Stimulated activated CD8-positive, alpha-beta memory T cell treated with anti-CD3 and anti-CD28 coated beads, Interleukin-15, amount 100 ng/mL, for 4 hours (primary cell): ENCODE data around the gene CACNA1C.

Experiments
- DNase-seq, 2 donors: peaks; one replicate each; pipeline ENCODE4 v3.0.0-alpha.2; 2020; ENCODE audit warnings: low read depth in 2 of 2

Gene CACNA1C

GRCh38 chr12:2643576-2644135 is 590.9 kb downstream of the CACNA1C start:
- no peak for DNase-seq

DNA sequence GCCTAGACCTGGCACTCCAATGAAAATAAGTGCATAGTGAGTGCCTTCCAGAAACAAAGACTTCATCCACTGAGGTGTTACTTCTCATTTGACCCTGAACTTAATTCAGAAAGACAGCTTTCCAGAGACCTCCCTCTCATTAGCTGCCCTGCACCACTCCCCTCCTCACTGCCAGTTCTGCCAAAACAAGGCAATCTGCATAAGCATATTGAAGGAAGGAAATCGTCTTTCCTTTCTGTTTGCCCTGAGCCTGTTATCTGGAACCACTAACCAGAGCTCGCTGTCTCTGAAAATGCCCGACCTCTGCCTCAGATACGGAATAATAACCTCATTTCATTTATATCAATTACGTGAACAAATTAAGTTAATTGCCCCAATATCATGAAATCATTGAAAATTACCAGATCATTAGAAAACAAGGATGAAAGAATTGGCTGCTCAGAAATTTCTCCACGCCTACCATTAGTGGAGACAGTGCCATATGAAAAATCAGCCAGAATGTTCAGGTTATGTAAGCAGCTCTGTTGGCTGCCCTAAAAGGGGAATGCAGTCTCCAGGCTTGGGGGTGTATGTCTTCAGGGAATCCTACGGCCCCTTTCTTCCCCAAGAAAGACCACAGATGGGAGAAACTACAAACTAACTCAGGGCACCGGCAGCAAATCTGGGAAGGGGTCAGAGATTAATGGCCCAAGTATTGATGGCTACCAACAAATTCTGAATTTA is 592.1 kb downstream of the CACNA1C start:
- no peak for DNase-seq

- no peak for DNase-seq
Observed at GRCh38 chr12:2645460-2645859, 592.7 kb downstream of the CACNA1C start.

- DNase-seq = no peak
Observed at GRCh38 chr12:2646341-2646740, 593.6 kb downstream of the CACNA1C start.

DNA sequence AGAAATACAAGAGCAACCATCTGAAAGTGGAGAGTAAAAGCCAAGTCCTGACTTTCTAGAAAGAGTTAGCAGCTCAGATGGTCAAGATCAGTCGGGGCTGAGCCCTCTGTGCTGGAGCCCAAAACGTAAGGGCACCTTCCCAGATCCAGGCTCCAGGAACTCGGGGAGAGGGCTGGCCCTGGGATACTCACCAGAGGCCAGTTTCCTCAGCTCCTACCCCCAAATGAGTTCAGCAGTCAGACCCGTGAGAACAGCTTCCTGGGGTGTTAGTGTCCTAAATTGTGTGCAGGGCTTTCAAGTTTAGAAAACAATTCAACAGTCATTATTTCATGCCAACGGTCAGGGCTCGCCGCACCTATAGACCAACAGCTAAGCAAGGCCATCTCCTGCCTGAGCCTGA is 594.4 kb downstream of the CACNA1C start:
- no peak for DNase-seq

- DNase-seq = no peak
Observed at GRCh38 chr12:2648406-2648805, 595.6 kb downstream of the CACNA1C start.

- no peak for DNase-seq
Observed at GRCh38 chr12:2649201-2650030, 596.6 kb downstream of the CACNA1C start.

DNA sequence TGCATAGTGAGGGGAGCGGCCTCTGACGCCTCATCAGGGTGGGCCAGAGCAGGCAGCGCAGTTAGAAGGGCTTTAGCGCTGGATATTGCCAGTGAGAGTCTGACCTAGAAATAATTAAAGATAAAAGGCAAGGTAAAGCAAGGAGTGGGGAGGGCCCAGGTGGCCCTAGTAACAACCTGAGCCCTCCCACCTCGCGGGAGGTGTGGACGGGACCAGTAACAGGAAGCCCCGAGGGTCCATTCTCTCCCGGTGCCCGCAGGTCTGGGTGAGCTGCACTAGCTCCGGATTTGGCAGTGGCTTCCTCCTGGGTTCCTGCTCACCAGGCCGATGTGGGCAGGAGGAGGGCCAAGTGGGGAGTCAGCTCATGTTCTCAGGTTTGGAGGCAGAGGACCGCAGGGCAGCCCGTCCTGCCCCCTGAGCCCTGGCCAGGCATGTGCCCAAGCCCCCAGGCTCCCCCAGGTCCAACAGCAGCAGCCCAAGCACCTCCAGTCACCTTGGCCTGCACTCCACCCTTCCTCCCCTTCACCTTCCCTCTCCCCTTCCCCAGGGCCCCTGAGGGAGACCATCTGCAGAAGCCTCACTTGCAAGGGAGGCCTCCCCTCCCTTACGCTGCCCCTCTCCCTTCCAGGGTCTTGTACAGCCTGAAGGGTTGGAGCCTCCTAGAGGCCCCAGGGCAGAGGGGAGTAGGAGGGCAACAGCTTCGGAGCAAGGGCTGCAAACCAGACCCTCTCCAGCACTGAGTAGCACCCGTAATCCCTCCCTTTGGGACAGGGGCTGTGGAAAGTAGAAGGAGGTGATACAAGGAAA is 597.7 kb downstream of the CACNA1C start:
- DNase-seq = no peak

- DNase-seq = no peak
Observed at GRCh38 chr12:2651068-2651965, 598.5 kb downstream of the CACNA1C start.

GRCh38 chr12:2652011-2652400 is 599.2 kb downstream of the CACNA1C start:
- no peak for DNase-seq

DNA sequence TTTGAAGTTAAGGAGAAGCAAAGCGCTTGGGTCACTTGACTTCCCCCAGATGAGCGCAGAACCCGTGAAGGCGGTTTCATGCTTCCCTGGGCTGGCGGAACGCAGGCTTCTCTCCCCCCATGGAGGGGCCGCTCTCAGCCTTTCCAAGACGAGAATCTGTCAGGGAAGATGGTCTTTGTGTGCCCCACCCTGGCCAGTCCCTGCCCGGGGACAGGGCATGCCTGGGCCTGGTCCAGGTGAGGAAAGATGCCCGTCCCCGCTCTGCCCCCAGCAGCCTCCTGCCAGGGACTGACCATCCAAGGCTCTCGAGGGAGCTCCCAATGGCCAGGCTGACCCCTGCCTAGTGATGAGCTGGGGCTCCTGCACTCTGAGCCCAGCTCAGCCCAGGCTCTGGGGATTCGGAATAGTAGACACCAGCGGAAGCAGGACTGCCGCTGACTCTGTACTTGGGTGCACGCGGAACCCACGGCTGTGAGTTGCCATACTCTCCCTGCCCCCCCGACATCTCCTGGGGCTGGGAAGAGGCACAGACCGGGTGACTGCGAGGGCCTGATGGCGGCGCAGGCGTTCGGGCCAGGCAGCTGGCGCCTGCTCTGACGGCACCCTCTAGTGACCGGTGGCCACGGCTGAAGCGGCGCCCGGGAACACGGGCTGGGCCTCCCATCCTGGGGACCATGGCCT is 599.8 kb downstream of the CACNA1C start:
- DNase-seq = no peak

GRCh38 chr12:2653461-2653965 is 600.7 kb downstream of the CACNA1C start:
- no peak for DNase-seq

DNA sequence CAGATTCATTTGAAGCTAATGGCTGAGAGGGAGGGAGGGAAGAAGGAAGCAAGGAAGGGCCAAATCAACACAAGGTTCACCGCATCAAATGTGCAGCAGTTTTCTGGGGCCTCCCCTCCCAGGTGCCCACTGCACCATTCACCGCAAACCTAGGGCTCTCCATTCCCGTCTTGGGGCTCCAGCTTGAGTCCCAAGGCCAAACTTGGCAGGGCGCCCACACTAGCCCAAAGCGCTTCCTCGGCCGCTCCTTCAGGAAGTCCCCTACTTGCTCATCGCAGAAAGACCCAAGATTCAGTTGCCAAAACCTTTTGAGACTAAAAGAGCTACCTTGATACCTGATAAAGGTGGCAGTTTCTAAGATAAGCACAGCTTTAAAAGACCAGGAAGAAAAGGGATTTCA is 601.5 kb downstream of the CACNA1C start:
- no peak for DNase-seq

DNA sequence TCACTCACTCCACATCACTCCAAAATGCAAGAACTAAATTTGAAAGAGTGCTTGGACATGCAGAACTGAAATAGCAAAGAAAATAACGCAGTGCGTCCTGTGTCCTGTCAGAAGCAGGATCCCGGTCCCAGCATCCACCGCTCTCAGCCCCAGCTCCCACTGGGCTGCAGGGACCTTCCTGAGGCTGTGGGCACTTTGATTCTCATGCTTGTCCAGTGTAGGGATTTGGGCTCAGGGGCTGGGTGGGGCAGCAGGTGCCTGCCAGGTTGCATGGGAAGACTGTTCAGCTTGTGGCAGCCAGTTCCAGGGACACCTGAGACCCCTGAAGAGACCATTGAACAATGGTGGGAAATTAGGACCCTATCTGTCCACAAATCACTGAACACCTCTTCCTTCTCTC is 602.0 kb downstream of the CACNA1C start:
- DNase-seq = no peak

GRCh38 chr12:2662524-2662923 is 609.7 kb downstream of the CACNA1C start:
- no peak for DNase-seq

DNA sequence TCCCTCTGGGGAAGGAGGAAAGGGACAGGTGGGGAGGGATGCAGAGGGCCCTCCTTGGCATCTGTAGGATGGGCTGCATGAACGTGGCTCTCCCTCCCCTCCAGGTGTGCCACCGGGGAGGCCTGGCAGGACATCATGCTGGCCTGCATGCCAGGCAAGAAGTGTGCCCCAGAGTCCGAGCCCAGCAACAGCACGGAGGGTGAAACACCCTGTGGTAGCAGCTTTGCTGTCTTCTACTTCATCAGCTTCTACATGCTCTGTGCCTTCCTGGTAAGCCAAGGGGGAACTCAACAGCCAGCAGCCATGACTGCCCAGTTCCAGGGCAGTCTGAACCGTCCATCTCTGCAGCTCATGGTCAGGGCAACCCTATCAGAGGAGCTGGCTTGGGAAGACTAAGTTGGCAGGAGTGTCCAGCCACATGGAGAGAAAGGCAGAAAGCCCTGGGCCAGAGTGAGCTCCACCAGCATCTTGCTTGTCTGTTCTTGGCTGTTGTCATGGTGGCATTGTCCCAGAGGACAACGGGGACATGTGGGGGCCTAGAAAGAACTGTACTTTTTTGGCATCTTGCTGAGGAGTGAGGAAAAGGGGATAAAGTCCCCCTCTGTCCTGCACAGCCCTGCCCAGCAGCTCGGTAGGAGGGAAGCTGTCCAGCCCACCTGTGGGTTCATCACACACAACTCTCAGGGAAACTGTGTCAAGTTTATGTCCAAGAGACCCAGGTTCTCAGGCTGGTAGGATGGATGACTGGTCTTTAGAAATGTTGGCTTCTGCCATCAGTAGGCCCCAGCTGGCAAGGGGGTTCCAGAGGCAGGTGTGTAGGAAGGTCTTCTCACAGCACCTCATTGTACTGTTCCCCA is 612.2 kb downstream of the CACNA1C start:
- no peak for DNase-seq

GRCh38 chr12:2666411-2666810 is 613.6 kb downstream of the CACNA1C start:
- no peak for DNase-seq

DNA sequence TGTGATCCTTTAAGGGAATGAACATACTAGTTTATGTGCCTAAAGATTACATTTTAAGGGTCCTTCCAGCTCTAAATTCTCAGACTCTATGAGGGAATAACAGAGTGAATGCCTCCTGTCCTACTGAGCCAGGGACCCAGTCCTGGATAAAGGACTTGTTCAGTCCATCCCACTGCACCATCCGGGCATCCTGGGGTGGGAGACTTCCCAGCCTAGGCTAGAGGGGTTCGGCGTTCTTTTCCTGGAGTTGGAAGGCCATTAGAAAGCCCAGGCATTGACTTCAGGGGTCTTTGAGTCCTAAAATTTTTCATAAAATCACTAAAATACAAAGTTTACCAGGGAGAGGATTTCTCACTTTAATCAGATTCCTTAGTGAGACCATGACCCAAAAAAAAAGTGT is 614.1 kb downstream of the CACNA1C start:
- no peak for DNase-seq

DNA sequence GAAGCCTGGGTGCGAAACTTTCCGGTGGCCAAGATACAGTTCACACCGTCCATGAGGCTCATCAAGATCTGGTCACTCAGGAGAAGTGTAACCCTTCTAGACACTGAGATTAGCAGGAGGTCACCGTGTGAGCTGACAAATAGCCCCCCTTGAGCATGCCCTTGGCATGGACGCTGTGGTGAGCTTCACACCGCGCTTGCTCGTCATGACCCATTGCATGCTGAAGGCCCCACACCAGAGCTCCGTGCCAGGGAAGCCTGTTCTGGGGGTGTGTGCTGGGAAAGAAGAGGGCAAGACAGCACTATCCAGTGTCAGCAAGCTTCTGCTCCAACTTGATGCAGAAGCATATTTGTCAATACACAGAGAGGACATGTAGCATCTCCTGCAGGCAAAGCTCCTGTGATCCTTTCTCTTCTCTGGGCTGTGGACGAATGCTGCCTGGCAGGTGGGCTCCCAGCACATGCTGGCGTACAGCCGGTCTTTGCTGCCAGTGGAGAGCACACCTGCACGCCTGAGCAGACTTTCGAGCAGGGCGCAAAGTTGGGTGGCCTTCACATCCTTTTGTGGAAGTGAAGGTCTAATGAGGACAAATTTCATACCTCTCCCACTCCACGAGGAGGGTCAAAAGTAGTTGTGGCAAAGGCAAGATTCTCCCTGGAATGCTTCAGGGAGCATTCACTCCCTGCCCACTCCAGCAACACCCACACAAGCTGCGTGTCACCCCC is 615.1 kb downstream of the CACNA1C start:
- no peak for DNase-seq
